HG02981 (cell line): Measurements from ENCODE around the gene ECI2.
"Not testable (repeated sequence)": the region's sequence is repeated elsewhere in the genome, so short reads cannot be mapped to it uniquely, and the experiment has no call there.

Source experiments
- ATAC-seq: cut with Tn5 transposase; IDR thresholded peaks from one replicate; pipeline ENCODE4 v1.9.1; 2021; ENCODE audit warnings: mild to moderate bottlenecking, moderate library complexity; ENCODE audit not compliant: unreplicated experiment

ECI2 gene

GRCh38 chr6:4139272-4139671 is 3.9 kb upstream of the ECI2 start:
- no peak for ATAC-seq

GRCh38 chr6:4138186-4138585 is 2.8 kb upstream of the ECI2 start:
- no peak for ATAC-seq

DNA sequence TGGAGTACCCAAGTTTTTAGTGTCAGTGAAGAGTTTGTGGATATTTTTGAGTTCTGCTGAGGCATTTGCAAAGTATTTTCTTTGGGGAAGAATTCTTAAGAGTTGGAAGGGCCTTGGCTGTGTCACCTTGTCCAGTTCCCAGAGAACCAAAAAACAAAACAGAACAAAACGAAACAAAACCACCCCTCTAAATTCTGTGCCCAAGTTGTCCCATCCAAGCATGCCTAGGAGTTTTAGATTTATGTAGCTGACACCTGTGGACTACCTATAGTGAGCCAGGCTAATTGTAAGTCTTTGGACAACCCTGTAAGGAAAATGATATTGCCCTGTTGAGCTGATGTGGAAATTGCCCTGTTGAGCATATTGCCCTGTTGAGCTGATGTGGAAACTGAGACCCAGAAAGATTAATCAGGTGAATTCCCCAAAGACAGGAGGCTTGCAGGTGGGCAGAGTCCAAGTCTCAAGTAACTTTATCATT is 1.0 kb upstream of the ECI2 start:
- ATAC-seq = no peak

GRCh38 chr6:4135665-4136353 is 434 bp upstream of the ECI2 start:
- peak; percentile 65 for ATAC-seq

DNA sequence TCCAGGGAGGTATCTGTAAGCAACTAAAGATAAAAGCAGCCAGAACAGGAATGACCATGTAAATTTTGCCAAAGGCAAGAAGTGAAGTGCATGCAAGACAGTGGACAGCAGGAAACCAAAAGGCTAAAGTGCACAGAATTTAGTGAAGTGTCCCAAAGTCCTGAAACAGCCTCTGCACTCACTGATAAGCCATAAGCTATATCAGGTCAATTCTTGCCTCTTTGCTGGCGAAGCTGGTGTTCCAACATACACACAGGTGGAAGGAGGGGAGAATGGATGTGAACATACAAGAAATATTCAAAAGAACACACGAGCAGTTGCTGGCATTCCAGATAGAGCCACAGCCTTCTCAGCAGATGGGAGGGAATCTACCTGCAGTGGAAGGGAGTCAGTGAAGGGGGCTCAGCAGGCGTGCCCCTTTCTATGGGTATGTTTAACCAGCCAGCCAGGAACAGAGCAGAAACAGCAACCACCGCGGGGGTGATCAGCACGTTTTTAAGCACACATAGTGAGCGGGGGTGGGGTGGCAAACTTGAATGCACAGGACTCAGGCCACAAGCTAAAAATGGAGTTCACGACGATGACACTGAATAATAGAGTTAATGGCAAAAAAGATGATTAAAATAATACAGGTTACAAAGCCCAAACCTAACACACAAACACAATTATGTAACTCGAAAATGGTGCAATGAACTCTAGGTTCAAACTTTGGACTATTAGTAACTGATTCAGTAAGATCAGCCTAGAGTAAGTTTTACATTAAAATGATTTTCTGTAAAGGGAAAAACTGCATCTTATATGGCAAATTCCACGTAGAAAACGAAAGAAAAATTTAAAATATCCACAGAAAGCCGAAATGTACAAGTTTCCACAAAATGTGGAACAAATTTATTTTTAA is 1.2 kb downstream of the ECI2 start:
- no peak for ATAC-seq

GRCh38 chr6:4130357-4130987 is 4.9 kb downstream of the ECI2 start:
- ATAC-seq = no peak

- ATAC-seq = no peak
Observed at GRCh38 chr6:4129446-4129845, 5.9 kb downstream of the ECI2 start.

DNA sequence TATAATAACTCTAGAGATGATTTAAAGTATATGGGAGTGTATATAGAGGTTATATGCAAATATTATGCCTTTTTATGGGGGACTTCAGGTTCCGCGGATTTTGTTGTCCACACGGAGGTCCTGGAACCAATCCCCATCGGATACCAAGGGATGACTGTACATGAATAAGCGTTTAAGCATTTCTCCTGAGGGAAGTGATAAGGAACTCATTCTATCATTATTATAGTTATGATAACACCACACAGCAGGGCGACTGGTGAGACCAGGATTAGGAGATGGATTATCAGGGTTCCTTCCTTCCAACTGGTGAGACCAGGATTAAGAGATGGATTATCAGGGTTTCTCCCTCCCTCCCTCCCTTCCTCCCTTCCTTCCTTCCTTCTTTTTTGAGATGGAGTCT is 6.6 kb downstream of the ECI2 start:
- no peak for ATAC-seq

DNA sequence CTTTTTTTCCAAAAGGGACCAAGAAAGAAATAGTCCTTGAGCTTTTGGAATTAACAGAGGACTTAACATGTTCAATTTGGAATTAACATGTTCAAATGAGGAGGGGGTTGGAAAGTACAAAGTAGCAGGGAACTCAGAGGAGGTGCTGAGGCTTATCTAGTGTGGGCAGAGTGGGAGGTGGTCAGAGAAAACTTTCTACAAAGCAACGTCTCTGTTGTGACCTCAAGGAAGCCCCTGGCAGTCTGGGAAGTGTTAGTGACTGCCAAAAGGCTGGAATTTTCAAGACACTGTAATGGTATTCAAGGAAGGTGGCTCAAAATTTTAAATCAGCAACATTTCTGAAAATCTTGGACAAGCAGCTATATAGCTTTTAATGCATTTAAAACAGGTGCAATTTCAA is 7.3 kb downstream of the ECI2 start:
- ATAC-seq = no peak

DNA sequence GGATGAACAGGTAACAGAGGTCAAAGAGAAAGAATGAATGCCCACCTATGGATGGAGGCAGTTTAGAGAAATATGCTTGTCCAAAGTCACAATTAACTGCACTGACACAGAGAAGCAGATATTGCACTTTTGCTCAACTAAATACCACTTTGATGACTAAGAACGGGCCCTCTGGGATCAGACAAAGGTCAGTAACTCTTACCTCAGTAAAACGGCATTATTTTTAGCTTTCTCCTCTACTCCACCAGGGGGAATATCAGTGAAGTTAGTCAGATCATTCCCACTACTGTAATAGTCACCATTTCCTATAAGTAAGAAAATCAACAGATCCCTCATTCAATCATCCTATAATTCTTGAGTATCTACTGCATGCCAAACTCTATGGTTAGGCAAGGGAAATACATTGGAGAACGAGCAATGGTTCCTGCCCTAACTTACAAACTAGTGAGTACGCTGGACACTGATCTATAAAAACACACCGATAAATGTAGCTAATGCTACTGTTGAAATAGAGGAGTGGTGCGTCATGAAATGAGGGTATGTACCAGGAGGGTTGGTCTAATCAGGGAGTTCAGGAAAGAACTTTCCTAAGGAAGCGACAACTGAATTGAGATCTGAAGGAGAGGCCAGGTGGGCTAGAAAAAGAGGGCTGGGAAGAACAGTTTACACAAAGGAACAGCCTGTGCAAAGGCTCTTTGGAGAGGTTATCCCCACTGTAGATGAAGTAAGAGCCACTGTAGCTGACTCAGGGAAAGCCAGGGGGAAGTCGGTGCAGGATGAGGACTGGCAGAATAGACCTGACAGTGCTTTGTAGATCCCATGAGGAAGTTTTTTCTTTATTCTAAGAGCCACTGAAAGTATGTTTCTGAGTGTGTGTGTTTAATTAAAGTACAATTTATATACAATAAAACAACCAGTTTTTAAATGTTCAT is 9.2 kb downstream of the ECI2 start:
- no peak for ATAC-seq

DNA sequence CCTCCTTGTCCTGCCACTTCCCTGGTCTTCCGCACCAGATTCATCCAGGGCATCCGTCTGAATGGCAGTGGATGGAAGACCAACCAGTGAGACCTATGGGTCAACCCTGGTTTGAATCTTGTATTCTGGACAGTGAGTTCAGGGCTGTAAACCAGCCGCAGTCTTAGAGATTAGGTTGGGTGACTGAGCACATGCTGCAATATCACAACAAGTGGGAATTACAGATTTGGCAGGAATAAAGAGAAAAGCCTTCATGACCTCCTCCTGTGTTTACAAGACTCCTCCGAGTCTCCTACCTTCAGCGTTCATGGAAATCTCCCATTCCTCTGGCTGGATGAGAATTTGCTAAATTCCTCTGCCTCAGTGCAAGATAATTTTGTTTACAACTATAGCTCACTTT is 9.9 kb downstream of the ECI2 start:
- ATAC-seq = no peak

DNA sequence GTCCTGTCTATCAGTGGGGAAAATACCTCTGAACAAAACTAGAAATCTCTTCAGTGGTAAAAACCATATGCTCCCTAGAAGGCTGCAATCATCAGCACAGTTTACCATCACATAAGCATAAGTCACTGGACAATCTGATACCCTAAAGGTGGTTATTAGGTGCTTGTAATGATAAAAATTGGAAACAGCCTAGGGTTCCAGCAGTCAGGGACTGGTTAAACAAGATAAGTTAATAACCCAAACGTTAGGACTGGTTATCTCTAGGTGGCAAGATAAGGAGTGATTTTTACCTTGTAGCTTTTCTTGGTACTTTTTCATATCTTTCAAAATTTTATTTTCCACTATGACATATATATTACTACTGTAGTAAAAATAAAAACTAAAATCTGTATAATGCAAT is 11.0 kb downstream of the ECI2 start:
- no peak for ATAC-seq

GRCh38 chr6:4115741-4116140 is 19.6 kb downstream of the ECI2 start:
- no peak for ATAC-seq

- no peak for ATAC-seq
Observed at GRCh38 chr6:4114123-4114522, 21.3 kb downstream of the ECI2 start.

GRCh38 chr6:4113649-4114048 is 21.7 kb downstream of the ECI2 start:
- no peak for ATAC-seq

DNA sequence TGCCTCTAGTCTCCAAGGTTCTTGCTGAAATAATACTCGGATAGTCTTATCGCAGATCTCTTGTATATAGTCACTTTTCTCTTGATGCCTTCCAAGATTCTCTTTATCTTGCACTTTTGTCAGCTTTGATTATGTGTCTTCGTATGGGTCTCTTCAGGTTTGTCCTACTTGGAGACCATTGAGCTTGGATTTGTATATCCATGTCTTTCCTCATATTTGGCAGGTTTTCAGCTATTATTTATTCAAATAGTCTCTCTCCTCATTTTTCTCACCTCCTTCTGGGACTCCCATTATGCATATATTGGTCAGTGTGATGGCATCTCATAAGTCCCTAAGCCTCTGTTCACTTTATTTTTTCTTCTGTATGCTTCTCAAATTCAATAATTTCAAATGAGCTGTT is 23.0 kb downstream of the ECI2 start:
- no peak for ATAC-seq

- ATAC-seq = not testable (repeated sequence)
Observed at GRCh38 chr6:4109363-4109815, 26.0 kb downstream of the ECI2 start.

DNA sequence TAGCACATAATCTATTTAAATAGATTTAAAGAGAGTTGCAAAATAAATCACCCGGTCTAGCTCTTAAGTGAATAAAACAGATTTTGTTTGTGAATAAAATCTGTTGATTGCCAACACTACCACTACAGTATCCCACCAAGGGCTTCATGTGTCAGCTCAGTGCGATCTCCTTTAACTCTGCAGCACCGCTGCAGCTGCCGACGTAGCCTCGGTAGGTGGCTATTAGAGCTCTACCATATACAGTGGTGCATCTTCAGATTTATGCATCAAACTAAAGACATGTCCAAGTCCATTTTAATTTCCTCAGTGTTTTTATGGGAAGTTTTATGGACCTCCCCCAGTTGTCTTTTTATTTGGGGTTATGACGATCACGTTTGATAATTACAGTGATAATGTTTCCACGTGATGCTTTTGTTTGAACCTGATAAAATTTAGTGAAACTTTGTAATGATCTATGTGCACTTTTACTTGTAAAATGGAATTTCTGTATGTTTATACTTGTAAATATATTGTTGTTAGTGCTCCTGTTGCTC is 26.7 kb downstream of the ECI2 start:
- no peak for ATAC-seq

GRCh38 chr6:4107873-4108272 is 27.5 kb downstream of the ECI2 start:
- no peak for ATAC-seq

GRCh38 chr6:4105980-4106536 is 29.3 kb downstream of the ECI2 start:
- no peak for ATAC-seq
